Sigmoid colon (tissue), 7 donors: Measurements from ENCODE around the gene CLIC5. TPM values are rescaled to one million over a fixed set of nuclear protein-coding genes. Genes with fewer than 3 reads are reported as not detected.

Source experiments
- DNase-seq: peaks from one replicate; pipeline ENCODE4 v3.0.0-alpha.2; 2019
- H3K27ac ChIP-seq, 4 donors: fragments of 200-600 bp; sonication (generic); one replicate each; pipeline ENCODE4 v1.5.1; 2016 to 2019; ENCODE audit warnings: mild to moderate bottlenecking in 1 of 4
- H3K27me3 ChIP-seq, 3 donors: fragments of 200-600 bp; sonication (generic); one replicate each; pipeline ENCODE4 v1.5.1; 2019; ENCODE audit warnings: mild to moderate bottlenecking in 1 of 3
- H3K36me3 ChIP-seq, 4 donors: fragments of 200-600 bp; sonication (generic); one replicate each; pipeline ENCODE4 v1.5.1; 2016 to 2019
- H3K4me1 ChIP-seq, 4 donors: fragments of 200-600 bp; sonication (generic); one replicate each; pipeline ENCODE4 v1.5.1; 2017 to 2019
- H3K4me3 ChIP-seq, 4 donors: fragments of 200-600 bp; sonication (generic); one replicate each; pipeline ENCODE4 v1.5.1; 2017 to 2019; ENCODE audit warnings: mild to moderate bottlenecking in 2 of 4, moderate library complexity in 1 of 4
- H3K9me3 ChIP-seq, 4 donors: fragments of 200-600 bp in 3 of 4; sonication (generic) in 3 of 4; one replicate each; pipeline versions ENCODE4 v1.5.1 to v1.6.1; 2013 to 2019
- CTCF ChIP-seq, 4 experiments: fragments of 450-650 bp in 3 of 4; fragments of 200-600 bp in 1 of 4; IDR thresholded peaks; one replicate each; pipeline ENCODE4 v1.5.1; 2016 to 2019; ENCODE audit warnings: antibody characterized with exemption in 4 of 4, mild to moderate bottlenecking in 3 of 4, moderate library complexity in 2 of 4
- EP300 ChIP-seq, 4 donors: sonication (generic); formaldehyde crosslinking; IDR thresholded peaks; one replicate each; pipeline ENCODE4 v1.6.1; 2017; ENCODE audit warnings: antibody characterized with exemption in 4 of 4
- POLR2A ChIP-seq, 2 donors: fragments of 450-650 bp; IDR thresholded peaks; one replicate each; pipeline ENCODE4 v1.6.1; 2016; ENCODE audit warnings: antibody characterized with exemption in 2 of 2, mild to moderate bottlenecking in 2 of 2, moderate library complexity in 2 of 2
- POLR2AphosphoS5 ChIP-seq, 4 donors: sonication (generic); formaldehyde crosslinking; IDR thresholded peaks; one replicate each; pipeline ENCODE4 v1.6.1; 2017; ENCODE audit warnings: antibody characterized with exemption in 4 of 4
- WGBS, 2 donors: extraction: QIAGEN DNeasy Blood & Tissue Kit; methylation state at CpG; one replicate each; pipeline ENCODE4 v1.1.7; 2013; 5-methylcytosine and 5-hydroxymethylcytosine counted together
- intact Hi-C: fragments of 100-400 bp; cut with DNase I; formaldehyde crosslinking; loops from one replicate; pipeline ENCODE4 v1.15.1; 2023
- polyA plus RNA-seq, 3 donors: library from polyadenylated mRNA; stranded (reverse); fragments of 200-250 nt; gene quantifications; one replicate each; pipeline ENCODE4 v1.2.3, GENCODE V29; 2013
- total RNA-seq, 4 donors: library from RNA; depleted of rRNA; stranded (reverse); fragments of >200 nt; gene quantifications; one replicate each; pipeline ENCODE4 v1.1.0, GENCODE V29; 2016
- donor health status: healthy with polysubstance abuse.
- donor health status: Bipolar disorder and iron deficiency.
- donor health status: healthy.

Gene CLIC5
- total and polyA plus RNA-seq, 7 donors = 1.8 to 77.0 (median 3.5) TPM

- 80 to 84% methylated on average over 5 of the region's 5 CpGs for WGBS, 2 donors
- intact Hi-C loops = loop anchor here (5.0 kb wide), 1 partner anchor 1444 kb away; no protein-coding TSS in a partner anchor
These were observed 94.7 kb downstream of the CLIC5 start for GRCh38 chr6:45920819-45921511.

DNA sequence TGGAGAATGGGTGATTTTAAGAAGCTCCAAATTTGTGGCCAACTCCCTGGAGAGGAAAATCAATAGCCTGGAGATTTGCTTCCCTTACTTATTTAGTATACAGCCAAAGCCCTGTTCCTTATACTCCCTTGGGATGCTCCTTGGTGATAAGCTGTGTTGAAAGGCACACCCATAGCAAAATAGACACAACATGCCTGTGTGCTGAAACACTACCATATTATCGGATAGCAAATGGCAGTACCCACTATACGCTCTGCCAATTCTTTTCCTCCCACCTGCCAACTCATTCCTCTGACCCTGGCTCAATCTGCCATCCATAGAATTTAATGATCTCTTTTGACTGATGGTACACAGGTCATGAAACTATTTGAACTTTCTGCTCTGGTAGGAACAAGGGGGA lies 98.2 kb downstream of the CLIC5 start:
- no peak for DNase-seq
- H3K36me3 ChIP-seq = no peaks in the 10 kb centered on the region
- TF ChIP-seq POLR2A (IDR thresholded peaks at IDR 0.05) (no peak), POLR2AphosphoS5 (IDR thresholded peaks at IDR 0.05) (no peak), EP300 (IDR thresholded peaks at IDR 0.05) (no peak), CTCF (IDR thresholded peaks at IDR 0.05) (no peak)
- 96% methylated on average over 2 of the region's 2 CpGs for WGBS, 2 donors
- intact Hi-C loops = no loop called here
- no peak overlapping the region for H3K27ac ChIP-seq
- H3K27me3 ChIP-seq = no peaks in the 10 kb centered on the region
- no peaks in the 10 kb centered on the region for H3K4me1 ChIP-seq
- no peak overlapping the region for H3K4me3 ChIP-seq
- H3K9me3 ChIP-seq = no peaks in the 10 kb centered on the region

More at GRCh38 chr6:45920819-45921511, 94.7 kb downstream of the CLIC5 start:
- H3K27ac ChIP-seq = no peak overlapping the region
- H3K36me3 ChIP-seq = no peaks in the 10 kb centered on the region
- no peak for TF ChIP-seq CTCF (IDR thresholded peaks at IDR 0.05)
- no peak for TF ChIP-seq POLR2AphosphoS5 (IDR thresholded peaks at IDR 0.05)
- no peak for TF ChIP-seq POLR2A (IDR thresholded peaks at IDR 0.05)
- TF ChIP-seq EP300 (IDR thresholded peaks at IDR 0.05) = no peak
- no peak overlapping the region for H3K4me3 ChIP-seq
- H3K9me3 ChIP-seq = no peaks in the 10 kb centered on the region
- no peaks in the 10 kb centered on the region for H3K4me1 ChIP-seq
- no peaks in the 10 kb centered on the region for H3K27me3 ChIP-seq
- no peak for DNase-seq

DNA sequence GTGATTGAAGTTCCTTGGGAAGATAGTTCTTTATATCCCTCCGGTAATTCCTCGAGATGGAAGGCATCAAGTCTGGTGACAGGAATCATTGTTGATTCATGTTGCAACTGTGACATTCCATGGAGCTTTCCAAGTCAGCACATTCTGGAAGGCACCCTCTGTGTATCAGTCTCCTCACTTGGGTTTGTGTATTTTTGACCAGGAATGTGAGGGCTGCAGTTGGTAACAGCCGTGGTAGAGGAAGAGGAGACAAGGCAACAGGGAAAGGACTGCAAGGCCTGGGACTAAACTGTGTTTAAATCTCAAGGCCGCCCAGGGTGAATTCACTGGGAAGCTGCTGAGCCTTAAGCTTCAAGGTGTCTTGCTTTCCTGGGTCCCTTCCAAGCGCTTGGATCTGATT lies 99.0 kb downstream of the CLIC5 start:
- H3K27me3 ChIP-seq = no peaks in the 10 kb centered on the region
- TF ChIP-seq POLR2AphosphoS5 (IDR thresholded peaks at IDR 0.05) = no peak
- TF ChIP-seq CTCF (IDR thresholded peaks at IDR 0.05) = no peak
- WGBS, 2 donors = 92 to 95% methylated on average over 5 of the region's 5 CpGs
- no peak overlapping the region for H3K27ac ChIP-seq
- no peaks in the 10 kb centered on the region for H3K36me3 ChIP-seq
- intact Hi-C loops = no loop called here
- no peaks in the 10 kb centered on the region for H3K4me1 ChIP-seq
- H3K9me3 ChIP-seq = no peaks in the 10 kb centered on the region
- no peak for DNase-seq
- no peak overlapping the region for H3K4me3 ChIP-seq

- WGBS, 2 donors = 96 to 99% methylated on average over 3 of the region's 3 CpGs
- intact Hi-C loops = no loop called here
- DNase-seq = no peak
- Histone ChIP-seq H3K4me3 (no peak overlapping the region), H3K9me3 (no peaks in the 10 kb centered on the region), H3K27ac (no peak overlapping the region), H3K27me3 (no peaks in the 10 kb centered on the region), H3K4me1 (no peaks in the 10 kb centered on the region), H3K36me3 (no peaks in the 10 kb centered on the region)
- TF ChIP-seq CTCF (IDR thresholded peaks at IDR 0.05) = no peak
- TF ChIP-seq POLR2AphosphoS5 (IDR thresholded peaks at IDR 0.05) = no peak
- no peak for TF ChIP-seq POLR2A (IDR thresholded peaks at IDR 0.05)
- no peak for TF ChIP-seq EP300 (IDR thresholded peaks at IDR 0.05)
These were observed 99.7 kb downstream of the CLIC5 start for GRCh38 chr6:45915780-45916468.
